Left lung (tissue), 10 donors: ENCODE results near the gene FER. TPM values are rescaled to one million over a fixed set of nuclear protein-coding genes. Genes with fewer than 3 reads are reported as not detected.
A peak's percentile ranks its signal among the peaks of the same experiment; 100 is the strongest.

Source experiments
- ATAC-seq: fragments of 200-7000 bp; cut with Tn5 transposase; one replicate; pipeline ENCODE4 v1.9.1; 2020; ENCODE audit warnings: moderate library complexity
- DNase-seq, 4 donors: peaks; one replicate each; pipeline ENCODE4 v3.0.0-alpha.2; 2013 to 2020
- H3K27ac ChIP-seq, 2 donors: fragments of 200-600 bp; sonication (generic) in 1 of 2; one replicate each; pipeline versions ENCODE4 v1.5.0 to v1.8.0; 2020 to 2021
- H3K27me3 ChIP-seq, 2 donors: fragments of 200-600 bp; sonication (generic) in 1 of 2; one replicate each; pipeline versions ENCODE4 v1.5.0 to v1.8.0; 2020 to 2021
- H3K36me3 ChIP-seq, 2 donors: fragments of 200-600 bp; sonication (generic) in 1 of 2; one replicate each; pipeline versions ENCODE4 v1.5.0 to v1.8.0; 2020 to 2021
- H3K4me1 ChIP-seq, 2 donors: fragments of 200-600 bp; one replicate each; pipeline ENCODE4 v1.8.0; 2021
- H3K4me3 ChIP-seq, 2 donors: fragments of 200-600 bp; sonication (generic) in 1 of 2; one replicate each; pipeline versions ENCODE4 v1.5.0 to v1.8.0; 2020 to 2021; ENCODE audit warnings: mild to moderate bottlenecking in 1 of 2
- H3K9me3 ChIP-seq, 2 donors: fragments of 200-600 bp; sonication (generic) in 1 of 2; one replicate each; pipeline versions ENCODE4 v1.5.0 to v1.8.0; 2020 to 2021
- intact Hi-C, 2 donors: fragments of 100-400 bp; cut with DNase I; formaldehyde crosslinking; loops; one replicate each; pipeline versions ENCODE4 v1.11.2 to v1.14.2; 2022
- polyA plus RNA-seq, 6 donors: library from polyadenylated mRNA; unstranded; fragments of 120-200 nt; gene quantifications; one replicate each; pipeline ENCODE4 v1.2.1, GENCODE V29; 2013; ENCODE audit not compliant: insufficient read length in 6 of 6
- total RNA-seq, 2 donors: library from RNA; stranded (reverse); fragmentation: NEBNext Ultra II Directional; extraction: Animal tissue kit (Norgen Biotek cat#: 25700); gene quantifications; one replicate each; pipeline ENCODE4 v1.2.1, GENCODE V29; 2021
- TF ChIP-seq, protein P1 (sequence below), 2 donors: fragments of 200-600 bp; sonication (generic) in 1 of 2; IDR thresholded peaks; one replicate each; pipeline versions ENCODE4 v1.5.0 to v1.8.0; 2021; ENCODE audit warnings: antibody characterized with exemption in 2 of 2
- donor health status: DM: no; HTN: yes; CAD: no.
- donor health status: DM: no; HTN: no; CAD: no.

Gene FER
- total and polyA plus RNA-seq, 8 donors, result 16.6 to 27.0 (median 19.4) TPM

DNA sequence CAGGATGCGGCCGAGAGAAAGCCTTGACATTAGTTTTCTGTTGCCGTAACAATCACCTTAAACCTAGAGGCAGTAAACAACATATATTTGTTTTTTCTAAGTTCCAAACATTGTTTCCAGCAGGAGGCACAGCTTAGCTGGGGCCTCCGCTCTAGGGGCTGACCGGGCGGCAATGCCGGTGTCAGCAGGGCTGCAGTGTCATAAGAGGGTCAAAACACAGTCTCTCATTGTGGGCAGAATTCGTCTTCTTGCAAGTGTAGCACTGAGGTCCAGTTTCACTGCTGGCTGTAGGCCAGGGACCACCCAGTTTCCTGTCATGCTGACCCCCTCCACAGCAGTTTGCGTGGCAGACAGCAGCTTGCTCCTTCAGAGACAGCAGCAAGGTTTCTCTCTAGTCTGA, 475.8 kb downstream of the FER start:
- Histone ChIP-seq H3K9me3 (no peaks in the 10 kb centered on the region), H3K36me3 (no peaks in the 10 kb centered on the region), H3K4me1 (no peaks in the 10 kb centered on the region), H3K4me3 (no peak overlapping the region), H3K27me3 (no peaks in the 10 kb centered on the region), H3K27ac (no peak overlapping the region)
- DNase-seq (peak in 1 of 4 donors; percentile 28), ATAC-seq (no peak)
- intact Hi-C loops, result no loop called here
- TF ChIP-seq, protein P1, sequence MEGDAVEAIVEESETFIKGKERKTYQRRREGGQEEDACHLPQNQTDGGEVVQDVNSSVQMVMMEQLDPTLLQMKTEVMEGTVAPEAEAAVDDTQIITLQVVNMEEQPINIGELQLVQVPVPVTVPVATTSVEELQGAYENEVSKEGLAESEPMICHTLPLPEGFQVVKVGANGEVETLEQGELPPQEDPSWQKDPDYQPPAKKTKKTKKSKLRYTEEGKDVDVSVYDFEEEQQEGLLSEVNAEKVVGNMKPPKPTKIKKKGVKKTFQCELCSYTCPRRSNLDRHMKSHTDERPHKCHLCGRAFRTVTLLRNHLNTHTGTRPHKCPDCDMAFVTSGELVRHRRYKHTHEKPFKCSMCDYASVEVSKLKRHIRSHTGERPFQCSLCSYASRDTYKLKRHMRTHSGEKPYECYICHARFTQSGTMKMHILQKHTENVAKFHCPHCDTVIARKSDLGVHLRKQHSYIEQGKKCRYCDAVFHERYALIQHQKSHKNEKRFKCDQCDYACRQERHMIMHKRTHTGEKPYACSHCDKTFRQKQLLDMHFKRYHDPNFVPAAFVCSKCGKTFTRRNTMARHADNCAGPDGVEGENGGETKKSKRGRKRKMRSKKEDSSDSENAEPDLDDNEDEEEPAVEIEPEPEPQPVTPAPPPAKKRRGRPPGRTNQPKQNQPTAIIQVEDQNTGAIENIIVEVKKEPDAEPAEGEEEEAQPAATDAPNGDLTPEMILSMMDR (IDR thresholded peaks at IDR 0.05), result no peak

DNA sequence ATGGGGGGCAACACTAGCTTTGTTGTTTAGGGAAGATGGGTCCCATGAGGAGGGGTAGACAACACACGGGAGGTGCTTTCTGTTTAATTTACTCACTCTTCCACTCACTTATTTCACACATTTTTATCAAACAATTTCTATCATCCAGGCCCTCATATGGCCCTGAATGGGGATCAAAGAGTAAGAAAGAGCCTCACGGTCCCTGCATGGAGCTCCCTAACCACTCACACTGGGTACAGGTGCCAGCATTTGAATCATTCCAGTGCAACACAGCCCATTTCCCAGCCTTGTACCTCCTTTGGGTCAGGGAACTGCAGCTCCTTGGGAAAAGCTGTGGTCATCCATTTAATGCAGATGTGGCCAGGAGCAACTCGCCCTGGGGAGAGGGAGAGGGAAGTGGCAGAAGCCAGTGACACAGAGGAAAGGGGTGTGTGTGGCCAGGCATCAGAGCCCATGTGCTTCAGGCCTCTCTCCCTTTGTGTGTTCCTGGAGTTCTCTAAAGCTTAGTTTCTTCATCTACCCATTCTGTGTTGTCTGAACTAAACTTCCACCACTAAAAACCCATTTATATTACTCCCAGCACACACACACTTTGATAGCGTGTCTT, 476.7 kb downstream of the FER start:
- H3K36me3 ChIP-seq, result no peaks in the 10 kb centered on the region
- H3K27me3 ChIP-seq, result no peaks in the 10 kb centered on the region
- TF ChIP-seq, protein P1 (IDR thresholded peaks at IDR 0.05), result no peak
- H3K4me3 ChIP-seq, result no peak overlapping the region
- no peak overlapping the region for H3K27ac ChIP-seq
- no peaks in the 10 kb centered on the region for H3K9me3 ChIP-seq
- intact Hi-C loops, result no loop called here
- H3K4me1 ChIP-seq, result no peaks in the 10 kb centered on the region
- DNase-seq, result no peak
- no peak for ATAC-seq

DNA sequence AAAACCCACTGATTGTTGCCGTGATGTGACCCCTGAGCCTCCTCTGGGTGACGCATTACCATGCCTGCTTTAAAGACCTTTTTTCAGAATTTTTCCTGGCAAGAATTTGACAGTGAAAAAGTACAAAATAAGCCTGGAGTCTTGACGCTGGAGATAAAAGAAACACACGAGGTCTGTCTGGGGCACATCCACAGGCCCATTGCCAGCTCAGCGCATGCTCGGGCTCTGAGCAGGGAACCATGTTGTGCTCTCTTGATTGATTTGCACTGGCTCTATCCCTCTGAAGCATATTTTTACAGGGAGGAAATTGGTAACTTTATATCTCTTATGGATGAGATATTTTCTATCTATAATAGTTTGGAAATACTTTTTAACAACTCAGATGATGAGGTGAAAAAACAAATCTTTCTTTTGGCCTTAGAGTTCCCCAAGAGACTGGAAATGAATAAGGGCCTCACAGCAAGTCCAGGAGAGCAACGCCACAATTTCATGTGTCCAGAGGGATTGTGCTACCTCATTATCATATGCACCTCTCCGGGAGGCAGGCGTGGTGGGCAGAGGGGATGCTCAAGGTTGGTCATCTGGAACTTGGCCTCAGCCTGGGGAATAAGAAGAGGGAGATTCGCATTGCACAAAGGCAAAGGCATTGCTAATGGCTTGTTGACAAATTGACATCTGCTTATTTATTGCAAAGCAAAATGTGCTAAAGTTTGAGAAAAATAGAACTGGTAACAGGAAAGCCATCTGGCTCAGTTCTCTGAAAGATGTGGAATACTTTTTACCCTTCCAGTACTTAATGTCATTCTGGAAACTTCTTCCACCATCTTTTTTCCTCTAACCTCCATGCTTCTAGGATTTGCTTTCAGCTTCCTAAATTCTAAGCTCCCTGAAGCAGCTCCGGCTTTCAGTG, 478.3 kb downstream of the FER start:
- intact Hi-C loops, result no loop called here
- DNase-seq (peak in 1 of 4 donors; percentile 35), ATAC-seq (no peak)
- Histone ChIP-seq H3K9me3 (no peaks in the 10 kb centered on the region), H3K36me3 (no peaks in the 10 kb centered on the region), H3K4me1 (no peaks in the 10 kb centered on the region), H3K4me3 (no peak overlapping the region), H3K27me3 (no peaks in the 10 kb centered on the region), H3K27ac (no peak overlapping the region)
- TF ChIP-seq, protein P1 (IDR thresholded peaks at IDR 0.05), result no peak

DNA sequence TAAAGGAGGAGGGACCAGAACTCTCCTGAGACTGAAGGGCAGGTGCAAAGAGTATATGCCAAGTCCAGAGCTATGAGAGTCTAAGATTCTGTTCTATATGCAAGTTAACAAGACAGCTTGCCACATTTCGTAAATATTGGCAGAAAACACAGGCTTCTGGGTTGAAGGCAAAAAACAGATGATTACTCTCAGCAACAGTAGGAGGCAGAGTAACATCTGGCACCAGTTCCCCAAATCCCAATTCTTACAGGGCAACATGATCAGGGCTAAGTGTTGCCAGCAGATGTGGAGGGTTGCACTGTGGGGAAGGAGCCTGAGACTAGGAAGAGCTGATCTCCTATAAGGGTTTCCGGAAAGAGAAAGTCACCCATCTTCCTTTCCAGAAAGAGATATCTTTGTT, 482.7 kb downstream of the FER start:
- DNase-seq, result no peak
- Histone ChIP-seq H3K9me3 (no peaks in the 10 kb centered on the region), H3K4me1 (no peaks in the 10 kb centered on the region), H3K36me3 (no peaks in the 10 kb centered on the region), H3K4me3 (no peak overlapping the region), H3K27me3 (no peaks in the 10 kb centered on the region), H3K27ac (no peak overlapping the region)
- TF ChIP-seq, protein P1 (IDR thresholded peaks at IDR 0.05), result no peak
- no peak for ATAC-seq
- intact Hi-C loops, result no loop called here

DNA sequence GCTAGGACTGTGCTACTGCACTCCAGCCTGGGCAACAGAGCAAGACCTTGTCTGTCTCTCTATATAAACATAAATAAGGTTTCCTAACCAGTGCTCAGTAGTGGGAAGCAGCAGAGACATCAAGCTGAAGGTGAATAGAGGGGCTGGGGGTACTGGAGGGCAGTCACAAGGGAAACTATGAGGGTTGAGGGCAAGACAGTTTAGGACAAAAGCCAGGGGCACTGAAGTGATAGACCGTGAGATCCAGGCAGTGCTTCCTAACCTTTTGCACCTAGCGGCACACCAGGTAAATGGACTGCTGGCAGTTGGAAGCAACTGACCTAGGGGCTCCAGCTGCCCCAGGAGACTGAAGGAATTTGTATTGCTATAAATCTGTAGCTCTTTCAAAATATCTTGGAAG, 483.6 kb downstream of the FER start:
- ATAC-seq, result no peak
- intact Hi-C loops, result no loop called here
- no peak overlapping the region for H3K4me3 ChIP-seq

More for the DNA sequence above, 483.6 kb downstream of the FER start:
- no peaks in the 10 kb centered on the region for H3K27me3 ChIP-seq
- no peaks in the 10 kb centered on the region for H3K36me3 ChIP-seq
- H3K27ac ChIP-seq, result no peak overlapping the region
- H3K4me1 ChIP-seq, result no peaks in the 10 kb centered on the region
- DNase-seq, result no peak
- TF ChIP-seq, protein P1 (IDR thresholded peaks at IDR 0.05), result no peak
- peaks cover 0 to 9% of the 10 kb centered on the region in 2 donors for H3K9me3 ChIP-seq
